Parathyroid adenoma (tissue), 2 donors: ENCODE measurements around the gene FGFR4.

Source experiments
- H2AFZ ChIP-seq: fragments of 300-600 bp; sonication (generic); one replicate; pipeline ENCODE4 v1.7.0; 2017; ENCODE audit warnings: antibody characterized with exemption, mild to moderate bottlenecking
- H3K27ac ChIP-seq: fragments of 300-600 bp; sonication (generic); one replicate; pipeline ENCODE4 v1.7.0; 2017
- H3K27me3 ChIP-seq: fragments of 300-600 bp; sonication (generic); one replicate; pipeline ENCODE4 v1.7.0; 2017; ENCODE audit warnings: low read length; ENCODE audit not compliant: control insufficient read depth, insufficient read depth
- H3K36me3 ChIP-seq: fragments of 300-600 bp; sonication (generic); one replicate; pipeline ENCODE4 v1.7.0; 2017; ENCODE audit warnings: low read length; ENCODE audit not compliant: control insufficient read depth, insufficient read depth
- H3K4me1 ChIP-seq: fragments of 300-600 bp; sonication (generic); one replicate; pipeline ENCODE4 v1.7.0; 2017; ENCODE audit warnings: control low read depth
- H3K4me2 ChIP-seq: fragments of 300-600 bp; sonication (generic); one replicate; pipeline ENCODE4 v1.7.0; 2017; ENCODE audit warnings: low read length
- H3K4me3 ChIP-seq: fragments of 300-600 bp; sonication (generic); one replicate; pipeline ENCODE4 v1.7.0; 2017; ENCODE audit warnings: low read depth, low read length
- H3K79me2 ChIP-seq: fragments of 300-600 bp; sonication (generic); one replicate; pipeline ENCODE4 v1.7.0; 2017; ENCODE audit warnings: control low read depth
- H3K9ac ChIP-seq: fragments of 300-600 bp; sonication (generic); one replicate; pipeline ENCODE4 v1.7.0; 2017; ENCODE audit warnings: mild to moderate bottlenecking
- H3K9me3 ChIP-seq: fragments of 300-600 bp; sonication (generic); one replicate; pipeline ENCODE4 v1.7.0; 2017; ENCODE audit warnings: low read length; ENCODE audit not compliant: control insufficient read depth
- CTCF ChIP-seq: fragments of 300-600 bp; sonication (generic); IDR thresholded peaks from one replicate; pipeline ENCODE4 v1.7.0; 2017; ENCODE audit warnings: antibody characterized with exemption, mild to moderate bottlenecking
- donor health status: primary hyperparathyroidism.

FGFR4 gene

GRCh38 chr5:177133096-177133852 lies 46.6 kb downstream of the FGFR4 start, which contains the start of gene NSD1:
TSS of gene NSD1 (plus strand) at chr5:177133773. CDS start at chr5:177135104, 1,331 bp downstream.
- no peak for TF ChIP-seq CTCF
- Histone ChIP-seq H3K4me3 (peak within 1 kb of the TSS; percentile 70), H3K79me2 (peaks cover 7% of the 10 kb centered on the region), H3K9me3 (no peaks in the 10 kb centered on the region), H3K4me2 (peak within 1 kb of the TSS; percentile 95), H3K9ac (peak within 1 kb of the TSS; percentile 94), H3K4me1 (peaks cover 16% of the 10 kb centered on the region), H2AFZ (peak within 1 kb of the TSS; percentile 99), H3K27me3 (no peaks in the 10 kb centered on the region), H3K27ac (peak within 1 kb of the TSS; percentile 79), H3K36me3 (no peaks in the 10 kb centered on the region)

- Histone ChIP-seq H3K27ac (peak overlapping the region; percentile 79), H3K27me3 (no peaks in the 10 kb centered on the region), H3K36me3 (no peaks in the 10 kb centered on the region), H3K9me3 (no peaks in the 10 kb centered on the region), H3K9ac (peak overlapping the region; percentile 94), H3K4me2 (peak overlapping the region; percentile 95), H3K4me3 (peak overlapping the region; percentile 70), H3K4me1 (peaks cover 16% of the 10 kb centered on the region), H3K79me2 (peaks cover 15% of the 10 kb centered on the region), H2AFZ (peak overlapping the region; percentile 97)
- TF ChIP-seq CTCF = no peak
Measured at GRCh38 chr5:177133853-177134696, 47.4 kb downstream of the FGFR4 start.

GRCh38 chr5:177134697-177135225 lies 48.0 kb downstream of the FGFR4 start:
- Histone ChIP-seq H3K36me3 (no peaks in the 10 kb centered on the region), H3K4me3 (peak overlapping the region; percentile 70), H2AFZ (peak overlapping the region; percentile 97), H3K4me2 (peak overlapping the region; percentile 95), H3K27me3 (no peaks in the 10 kb centered on the region), H3K9me3 (no peaks in the 10 kb centered on the region), H3K27ac (peak overlapping the region; percentile 79), H3K9ac (peak overlapping the region; percentile 94), H3K4me1 (peaks cover 16% of the 10 kb centered on the region), H3K79me2 (peaks cover 19% of the 10 kb centered on the region)
- TF ChIP-seq CTCF = no peak

GRCh38 chr5:177140312-177140711 lies 53.6 kb downstream of the FGFR4 start:
- no peak for TF ChIP-seq CTCF
- no peak overlapping the region for H3K4me3 ChIP-seq
- peaks cover 9% of the 10 kb centered on the region for H3K4me1 ChIP-seq
- H3K79me2 ChIP-seq = peaks cover 60% of the 10 kb centered on the region
- H3K9me3 ChIP-seq = no peaks in the 10 kb centered on the region
- H3K27ac ChIP-seq = no peak overlapping the region
- H3K4me2 ChIP-seq = no peak overlapping the region
- H3K9ac ChIP-seq = no peak overlapping the region
- H3K36me3 ChIP-seq = peaks cover 2% of the 10 kb centered on the region
- H2AFZ ChIP-seq = no peak overlapping the region
- no peaks in the 10 kb centered on the region for H3K27me3 ChIP-seq
